Measurements from ENCODE around the gene METTL21C. TPM values are rescaled to one million over a fixed set of nuclear protein-coding genes. Genes with fewer than 3 reads are reported as not detected.

METTL21C gene
- total RNA-seq, 2 donors from 2014 or later, result not detected

DNA sequence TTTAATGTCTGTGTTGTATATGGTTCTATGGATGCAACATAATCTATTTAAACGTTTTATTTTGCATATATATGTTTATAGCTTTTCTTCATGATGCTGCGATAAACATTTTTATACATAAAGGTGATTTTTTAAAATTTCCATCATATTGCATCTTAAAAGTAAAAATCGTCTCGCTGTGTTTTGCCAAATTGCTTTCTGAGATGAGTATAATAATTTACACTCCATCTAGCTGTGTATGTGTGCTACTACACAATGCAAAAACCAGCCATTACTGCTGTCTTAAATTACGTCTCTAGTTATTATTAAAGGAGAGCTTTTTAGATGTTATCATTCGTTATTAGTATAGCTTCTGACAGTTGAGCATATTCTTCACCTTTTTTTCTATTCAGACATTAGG lies 37.2 kb downstream of the METTL21C start:
- H3K9me3 ChIP-seq, result no peaks in the 10 kb centered on the region
- no peak for TF ChIP-seq CTCF (IDR thresholded peaks at IDR 0.05)
- no peak overlapping the region for H3K27ac ChIP-seq
- DNase-seq (ENCODE audit: low spot score) (no peak), ATAC-seq (ENCODE audit: insufficient number of reproducible peaks, low FRiP score, low read depth) (no peak)
- H3K36me3 ChIP-seq, result peaks cover 21% of the 10 kb centered on the region
- no peaks in the 10 kb centered on the region for H3K4me1 ChIP-seq (ENCODE audit: control insufficient read depth in 1 of 2, low read depth in 2 of 2)
- H3K4me3 ChIP-seq, result no peak overlapping the region
- no peaks in the 10 kb centered on the region for H3K27me3 ChIP-seq (replicated peaks; ENCODE audit: insufficient read depth)

- no peak overlapping the region for H3K4me3 ChIP-seq
- no peaks in the 10 kb centered on the region for H3K4me1 ChIP-seq (ENCODE audit: control insufficient read depth in 1 of 2, low read depth in 2 of 2)
- TF ChIP-seq CTCF (IDR thresholded peaks at IDR 0.05), result no peak
- ATAC-seq (ENCODE audit: insufficient number of reproducible peaks, low FRiP score, low read depth), result no peak
- peaks cover 16% of the 10 kb centered on the region for H3K36me3 ChIP-seq
- no peaks in the 10 kb centered on the region for H3K9me3 ChIP-seq
- no peak for DNase-seq (ENCODE audit: low spot score)
- no peaks in the 10 kb centered on the region for H3K27me3 ChIP-seq (replicated peaks; ENCODE audit: insufficient read depth)
- H3K27ac ChIP-seq, result no peak overlapping the region
These were observed 40.1 kb downstream of the METTL21C start for GRCh38 chr13:102654756-102655155.

GRCh38 chr13:102651892-102652291 lies 43.0 kb downstream of the METTL21C start:
- H3K9me3 ChIP-seq, result no peaks in the 10 kb centered on the region
- DNase-seq (ENCODE audit: low spot score) (no peak), ATAC-seq (ENCODE audit: insufficient number of reproducible peaks, low FRiP score, low read depth) (no peak)
- no peak for TF ChIP-seq CTCF (IDR thresholded peaks at IDR 0.05)
- no peaks in the 10 kb centered on the region for H3K4me1 ChIP-seq (ENCODE audit: control insufficient read depth in 1 of 2, low read depth in 2 of 2)
- H3K27me3 ChIP-seq (replicated peaks; ENCODE audit: insufficient read depth), result no peaks in the 10 kb centered on the region
- H3K4me3 ChIP-seq, result no peak overlapping the region
- no peak overlapping the region for H3K27ac ChIP-seq
- peaks cover 24% of the 10 kb centered on the region for H3K36me3 ChIP-seq

GRCh38 chr13:102651392-102651791 lies 43.5 kb downstream of the METTL21C start:
- Histone ChIP-seq H3K4me3 (no peak overlapping the region), H3K9me3 (no peaks in the 10 kb centered on the region), H3K4me1 (ENCODE audit: control insufficient read depth in 1 of 2, low read depth in 2 of 2) (no peaks in the 10 kb centered on the region), H3K27me3 (replicated peaks; ENCODE audit: insufficient read depth) (no peaks in the 10 kb centered on the region), H3K27ac (no peak overlapping the region), H3K36me3 (peaks cover 21% of the 10 kb centered on the region)
- no peak for TF ChIP-seq CTCF (IDR thresholded peaks at IDR 0.05)
- ATAC-seq (ENCODE audit: insufficient number of reproducible peaks, low FRiP score, low read depth) (no peak), DNase-seq (ENCODE audit: low spot score) (no peak)

GRCh38 chr13:102650444-102650843 lies 44.4 kb downstream of the METTL21C start:
- Histone ChIP-seq H3K9me3 (no peaks in the 10 kb centered on the region), H3K27ac (no peak overlapping the region), H3K4me1 (ENCODE audit: control insufficient read depth in 1 of 2, low read depth in 2 of 2) (no peaks in the 10 kb centered on the region), H3K27me3 (replicated peaks; ENCODE audit: insufficient read depth) (no peaks in the 10 kb centered on the region), H3K4me3 (no peak overlapping the region), H3K36me3 (peaks cover 23% of the 10 kb centered on the region)
- TF ChIP-seq CTCF (IDR thresholded peaks at IDR 0.05), result no peak
- ATAC-seq (ENCODE audit: insufficient number of reproducible peaks, low FRiP score, low read depth) (no peak), DNase-seq (ENCODE audit: low spot score) (no peak)
